Measurements from ENCODE around the gene MORN5.

The MORN5 gene

DNA sequence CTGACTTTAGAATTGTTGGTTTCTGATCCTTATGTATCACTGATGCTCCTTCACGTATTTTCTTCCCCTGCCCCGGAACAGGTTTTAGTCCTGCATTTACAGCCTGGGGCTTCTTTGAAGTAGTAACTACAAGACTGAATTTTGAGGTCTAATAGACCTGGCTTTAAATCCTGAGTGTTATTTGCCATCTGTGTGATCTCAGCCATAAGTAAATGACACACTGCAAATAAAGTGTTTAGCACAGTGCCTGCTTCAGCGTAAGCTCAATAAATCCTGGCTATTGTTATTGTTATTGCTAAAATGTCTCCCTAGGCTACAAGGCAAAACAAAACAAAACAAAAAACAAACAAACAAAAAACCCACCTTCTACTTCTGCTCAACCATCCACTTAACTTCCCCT is 84.6 kb downstream of the MORN5 start:
- no peak for DNase-seq

DNA sequence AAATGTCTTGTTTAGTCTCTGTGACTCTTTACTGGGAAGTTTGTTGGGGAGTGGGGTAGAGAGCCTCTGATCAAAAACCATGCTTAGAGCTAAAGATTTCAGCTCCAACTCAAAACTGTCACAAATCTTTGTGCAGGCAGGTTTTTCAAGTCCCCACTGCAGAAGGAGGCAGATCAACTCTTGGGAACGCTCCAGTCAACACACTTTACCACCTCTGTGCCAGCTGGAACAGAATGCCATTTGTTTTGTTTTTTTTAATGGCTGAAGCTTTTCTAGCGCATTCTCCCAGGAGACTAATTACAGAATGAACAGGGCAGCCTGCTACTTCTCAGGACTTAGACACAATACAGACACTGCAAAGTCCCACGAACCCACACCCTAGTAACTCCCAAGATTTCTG is 87.0 kb downstream of the MORN5 start:
- DNase-seq, result no peak

DNA sequence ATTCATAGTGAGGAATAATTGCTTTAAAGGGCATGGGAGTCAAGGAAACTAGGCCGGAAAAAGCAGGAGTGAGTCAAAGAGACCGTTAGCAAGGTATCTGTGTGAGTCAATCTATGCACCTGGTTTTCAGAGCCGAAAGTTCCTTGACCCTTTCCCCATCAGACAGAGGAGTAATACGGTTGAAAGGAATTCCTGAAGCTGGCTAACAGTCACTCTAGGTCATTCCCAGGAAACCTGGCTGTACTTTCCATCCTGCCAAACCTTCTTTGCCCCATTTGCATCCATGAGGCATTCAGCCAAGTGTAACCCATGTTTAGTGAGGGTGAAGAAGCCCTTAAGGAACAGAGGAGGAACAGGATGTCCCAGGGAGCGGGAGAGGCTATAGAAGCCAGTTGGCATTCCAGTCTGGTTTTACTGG is 88.7 kb downstream of the MORN5 start:
- DNase-seq, result no peak
